Activated CD8-positive, alpha-beta T cell treated with anti-CD3 and anti-CD28 coated beads, Interleukin-2, amount 10 ng/mL, durations not matched to agents 7 days and 5 days (primary cell): ENCODE results near the gene SPATA13. TPM values are rescaled to one million over a fixed set of nuclear protein-coding genes. Genes with fewer than 3 reads are reported as not detected.
A peak's percentile ranks its signal among the peaks of the same experiment; 100 is the strongest.

Source experiments
- ATAC-seq: fragments of 150-1000 bp; cut with Tn5 transposase; one replicate; pipeline ENCODE4 v1.10.0; 2021; ENCODE audit warnings: moderate library complexity
- CTCF ChIA-PET: fragments of 350-600 bp; sonication (Branson Sonifier 250); formaldehyde crosslinking; loops from one replicate; lab custom pipeline; 2021; ENCODE audit warnings: antibody characterized with exemption; lab: Charles Lee
- POLR2A ChIA-PET: fragments of 350-600 bp; sonication (Branson Sonifier 250); formaldehyde crosslinking; loops from one replicate; lab custom pipeline; 2021; ENCODE audit warnings: antibody characterized with exemption; lab: Charles Lee
- DNase-seq: peaks from one replicate; pipeline ENCODE4 v3.0.0-alpha.2; 2020
- H3K27ac Mint-ChIP-seq: one replicate; pipeline ENCODE4 v1.8.0; 2021; ENCODE audit warnings: mild to moderate bottlenecking, mixed read lengths
- H3K27me3 Mint-ChIP-seq: one replicate; pipeline ENCODE4 v1.8.0; 2021; ENCODE audit warnings: low read depth, mixed read lengths
- H3K36me3 Mint-ChIP-seq: one replicate; pipeline ENCODE4 v1.8.0; 2021; ENCODE audit warnings: low read depth, mixed read lengths
- H3K4me1 Mint-ChIP-seq: one replicate; pipeline ENCODE4 v1.8.0; 2021; ENCODE audit warnings: low read depth, mixed read lengths
- H3K4me3 Mint-ChIP-seq: one replicate; pipeline ENCODE4 v1.8.0; 2021; ENCODE audit warnings: mild to moderate bottlenecking, mixed read lengths
- H3K9me3 Mint-ChIP-seq: one replicate; pipeline ENCODE4 v1.8.0; 2022; ENCODE audit warnings: mixed read lengths; ENCODE audit not compliant: insufficient read depth
- total RNA-seq, 2 experiments: library from RNA; stranded (reverse); gene quantifications; one replicate each; pipeline ENCODE4 v1.2.3, GENCODE V29; 2021

The SPATA13 gene
- total RNA-seq, 2 experiments from 2014 or later: 57.4 to 63.2 TPM

DNA sequence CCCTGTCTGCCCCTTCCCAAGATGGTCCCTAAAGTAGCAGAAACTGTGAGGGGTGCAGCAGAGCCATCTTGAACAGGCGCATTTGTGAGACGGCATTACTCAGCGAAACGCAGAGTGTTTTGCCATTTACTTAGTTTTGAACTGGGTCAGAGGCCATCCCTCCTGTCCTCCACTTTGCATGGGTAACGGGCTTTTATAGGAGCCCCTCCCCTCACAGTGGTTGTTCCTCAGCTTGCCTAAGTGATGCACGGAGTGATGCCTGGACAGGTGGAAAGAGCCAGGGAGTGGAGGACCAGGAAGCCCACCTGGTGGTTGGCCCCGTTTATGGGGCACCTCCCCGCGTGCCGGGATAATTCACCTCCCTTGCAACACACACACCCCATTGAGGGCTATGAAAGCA is 80.8 kb downstream of the SPATA13 start:
- H3K27me3 Mint-ChIP-seq: no peaks in the 10 kb centered on the region
- no peak overlapping the region for H3K4me3 Mint-ChIP-seq
- H3K36me3 Mint-ChIP-seq: peaks cover 2% of the 10 kb centered on the region
- CTCF ChIA-PET: interaction anchor here (1.5 kb wide), 1 partner anchor 13 kb away, joined by 3 read pairs; no protein-coding TSS in a partner anchor
- POLR2A ChIA-PET: no interaction called here
- ATAC-seq (no peak), DNase-seq (no peak)
- no peaks in the 10 kb centered on the region for H3K9me3 Mint-ChIP-seq
- no peak overlapping the region for H3K27ac Mint-ChIP-seq
- peaks cover 2% of the 10 kb centered on the region for H3K4me1 Mint-ChIP-seq

DNA sequence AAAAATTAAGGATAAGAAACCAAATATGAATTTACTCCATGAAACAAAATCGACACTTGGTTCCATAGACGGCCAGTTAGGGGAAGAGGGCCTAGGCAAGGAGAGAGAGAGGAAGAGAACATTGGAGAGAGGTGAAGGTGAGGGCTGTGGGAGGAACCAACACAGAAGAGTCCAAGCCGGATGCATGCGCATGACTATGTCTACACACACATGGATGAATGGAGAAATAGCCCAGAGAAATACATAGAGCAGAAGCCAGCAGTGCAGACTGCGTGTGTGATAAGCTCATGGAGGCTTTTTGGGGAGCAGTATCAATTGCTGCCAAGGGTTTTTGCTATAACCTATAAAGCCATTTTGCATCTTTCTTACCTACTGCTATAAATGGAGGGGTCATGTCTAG is 81.6 kb downstream of the SPATA13 start:
- Mint-ChIP-seq H3K27ac (no peak overlapping the region), H3K27me3 (no peaks in the 10 kb centered on the region), H3K4me1 (peaks cover 5% of the 10 kb centered on the region), H3K9me3 (no peaks in the 10 kb centered on the region), H3K36me3 (peaks cover 2% of the 10 kb centered on the region), H3K4me3 (no peak overlapping the region)
- no peak for ATAC-seq
- no peak for DNase-seq
- POLR2A ChIA-PET: no interaction called here
- CTCF ChIA-PET: no interaction called here

DNA sequence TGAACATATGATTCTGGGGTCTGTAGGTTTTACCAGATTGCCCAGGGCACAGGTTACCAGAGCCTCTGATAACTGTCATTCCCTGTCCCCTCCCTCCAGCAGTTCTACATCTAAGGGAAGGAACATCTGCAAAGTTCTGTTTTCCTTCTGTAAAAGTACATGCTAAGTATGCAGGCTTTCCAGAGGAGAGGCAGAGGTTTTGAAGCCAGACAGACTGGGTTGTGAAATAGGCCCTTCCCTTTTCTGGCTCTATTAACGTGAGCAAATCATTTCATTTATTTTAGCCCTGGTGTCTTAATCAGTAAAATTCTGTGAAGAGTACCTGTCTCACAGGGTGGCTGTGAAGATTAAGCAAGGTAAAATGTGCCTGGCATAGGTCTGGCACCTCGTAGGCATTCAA is 82.8 kb downstream of the SPATA13 start:
- Mint-ChIP-seq H3K9me3 (no peaks in the 10 kb centered on the region), H3K4me1 (peaks cover 5% of the 10 kb centered on the region), H3K36me3 (peaks cover 2% of the 10 kb centered on the region), H3K4me3 (no peak overlapping the region), H3K27ac (no peak overlapping the region), H3K27me3 (no peaks in the 10 kb centered on the region)
- ChIA-PET CTCF (interaction anchor here (3.9 kb wide), 1 partner anchor 15 kb away, joined by 16 read pairs; no protein-coding TSS in a partner anchor), POLR2A (no interaction called here)
- DNase-seq: no peak
- no peak for ATAC-seq

- Mint-ChIP-seq H3K9me3 (no peaks in the 10 kb centered on the region), H3K4me1 (peaks cover 12% of the 10 kb centered on the region), H3K27me3 (no peaks in the 10 kb centered on the region), H3K4me3 (no peak overlapping the region), H3K27ac (no peak overlapping the region), H3K36me3 (peaks cover 3% of the 10 kb centered on the region)
- ChIA-PET CTCF (interaction anchor here (3.9 kb wide), 1 partner anchor 16 kb away, joined by 16 read pairs; no protein-coding TSS in a partner anchor), POLR2A (no interaction called here)
- no peak for DNase-seq
- ATAC-seq: no peak
Observed at GRCh38 chr13:24244802-24245201, 84.3 kb downstream of the SPATA13 start.

- Mint-ChIP-seq H3K27ac (no peak overlapping the region), H3K9me3 (no peaks in the 10 kb centered on the region), H3K27me3 (no peaks in the 10 kb centered on the region), H3K36me3 (peaks cover 10% of the 10 kb centered on the region), H3K4me3 (no peak overlapping the region), H3K4me1 (peaks cover 28% of the 10 kb centered on the region)
- ChIA-PET CTCF (interaction anchor here (3.9 kb wide), 1 partner anchor 19 kb away, joined by 16 read pairs; no protein-coding TSS in a partner anchor), POLR2A (interaction anchor here (1.0 kb wide), 1 partner anchor 14 kb away, joined by 3 read pairs; no protein-coding TSS in a partner anchor)
- DNase-seq: no peak
- no peak for ATAC-seq
Observed at GRCh38 chr13:24247016-24247415, 86.5 kb downstream of the SPATA13 start.

DNA sequence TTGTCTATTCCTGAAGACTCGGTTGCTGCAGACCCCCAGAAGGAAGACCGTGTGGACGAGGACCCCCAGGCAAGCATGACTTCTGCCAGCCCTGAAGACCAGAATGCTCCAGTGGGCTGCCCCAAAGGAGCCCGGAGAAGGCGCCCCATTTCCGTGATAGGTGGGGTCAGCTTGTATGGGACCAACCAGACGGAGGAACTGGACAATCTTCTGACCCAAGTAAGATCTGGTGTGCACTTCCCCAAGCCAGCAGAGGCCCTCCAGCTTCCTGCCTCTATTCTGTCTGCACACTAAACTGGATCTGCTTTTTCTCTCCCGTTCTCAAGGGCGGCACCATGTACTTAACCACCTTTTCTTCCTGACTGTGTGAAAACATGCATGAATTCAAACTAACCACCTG is 89.1 kb downstream of the SPATA13 start:
- Mint-ChIP-seq H3K27ac (peak overlapping the region; percentile 58), H3K4me3 (no peak overlapping the region), H3K4me1 (peaks cover 52% of the 10 kb centered on the region), H3K9me3 (no peaks in the 10 kb centered on the region), H3K36me3 (peaks cover 33% of the 10 kb centered on the region), H3K27me3 (no peaks in the 10 kb centered on the region)
- ATAC-seq (no peak), DNase-seq (no peak)
- ChIA-PET CTCF (interaction anchor here (1.4 to 2.5 kb wide), 4 partner anchors 18 to 25 kb away, joined by 3 to 11 read pairs (median 4); no protein-coding TSS in a partner anchor), POLR2A (interaction anchor here (1.0 kb wide), 1 partner anchor 21 kb away, joined by 7 read pairs; no protein-coding TSS in a partner anchor)

GRCh38 chr13:24250376-24251057 is 90.0 kb downstream of the SPATA13 start:
- peaks cover 59% of the 10 kb centered on the region for H3K4me1 Mint-ChIP-seq
- peak overlapping the region; percentile 94 for H3K27ac Mint-ChIP-seq
- ChIA-PET CTCF (interaction anchor here (0.9 to 4.9 kb wide), 11 partner anchors 11 to 292 kb away, joined by 3 to 26 read pairs (median 5); no protein-coding TSS in a partner anchor), POLR2A (interaction anchor here (0.7 to 7.9 kb wide), 6 partner anchors 9 to 46 kb away, joined by 3 to 312 read pairs (median 4); no protein-coding TSS in a partner anchor)
- H3K9me3 Mint-ChIP-seq: no peaks in the 10 kb centered on the region
- no peak for ATAC-seq
- peaks cover 42% of the 10 kb centered on the region for H3K36me3 Mint-ChIP-seq
- H3K27me3 Mint-ChIP-seq: no peaks in the 10 kb centered on the region
- H3K4me3 Mint-ChIP-seq: peak overlapping the region; percentile 87
- no peak for DNase-seq

DNA sequence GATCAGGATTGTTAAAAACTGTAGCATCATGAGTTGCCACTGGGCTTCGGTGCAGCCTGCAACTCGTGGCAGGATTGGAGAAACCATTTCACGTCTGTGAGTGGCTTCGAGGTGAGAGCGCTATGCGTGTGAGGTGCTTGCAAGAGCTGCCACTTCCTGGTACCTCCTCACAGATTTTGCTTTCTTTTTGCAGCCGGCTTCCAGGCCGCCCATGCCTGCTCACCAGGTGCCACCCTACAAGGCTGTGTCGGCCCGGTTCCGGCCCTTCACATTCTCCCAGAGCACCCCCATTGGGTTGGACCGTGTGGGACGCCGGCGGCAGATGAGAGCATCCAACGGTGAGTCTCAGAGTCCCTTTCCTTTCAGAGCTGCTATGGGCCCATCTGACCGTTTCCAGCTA is 91.0 kb downstream of the SPATA13 start:
- Mint-ChIP-seq H3K27ac (peak overlapping the region; percentile 94), H3K27me3 (no peaks in the 10 kb centered on the region), H3K4me1 (peaks cover 66% of the 10 kb centered on the region), H3K4me3 (peak overlapping the region; percentile 87), H3K9me3 (no peaks in the 10 kb centered on the region), H3K36me3 (peaks cover 50% of the 10 kb centered on the region)
- ATAC-seq (peak; percentile 85), DNase-seq (peak; percentile 93)
- ChIA-PET CTCF (interaction anchor here (0.9 to 4.9 kb wide), 10 partner anchors 10 to 291 kb away, joined by 3 to 26 read pairs (median 6); no protein-coding TSS in a partner anchor), POLR2A (interaction anchor here (0.7 to 7.9 kb wide), 11 partner anchors 8 to 262 kb away, joined by 3 to 312 read pairs (median 4); no protein-coding TSS in a partner anchor)

GRCh38 chr13:24252136-24252535 is 91.6 kb downstream of the SPATA13 start:
- ATAC-seq (peak; percentile 15), DNase-seq (peak; percentile 35)
- H3K27me3 Mint-ChIP-seq: no peaks in the 10 kb centered on the region
- peak overlapping the region; percentile 87 for H3K4me3 Mint-ChIP-seq
- peak overlapping the region; percentile 94 for H3K27ac Mint-ChIP-seq
- CTCF ChIA-PET: interaction anchor here (1.0 to 6.2 kb wide), 8 partner anchors 9 to 23 kb away, joined by 4 to 81 read pairs (median 7); no protein-coding TSS in a partner anchor
- H3K36me3 Mint-ChIP-seq: peaks cover 56% of the 10 kb centered on the region
- POLR2A ChIA-PET: interaction anchor here (1.1 to 7.9 kb wide), 4 partner anchors 9 to 28 kb away, joined by 4 to 312 read pairs (median 8); no protein-coding TSS in a partner anchor
- H3K4me1 Mint-ChIP-seq: peaks cover 69% of the 10 kb centered on the region
- no peaks in the 10 kb centered on the region for H3K9me3 Mint-ChIP-seq

DNA sequence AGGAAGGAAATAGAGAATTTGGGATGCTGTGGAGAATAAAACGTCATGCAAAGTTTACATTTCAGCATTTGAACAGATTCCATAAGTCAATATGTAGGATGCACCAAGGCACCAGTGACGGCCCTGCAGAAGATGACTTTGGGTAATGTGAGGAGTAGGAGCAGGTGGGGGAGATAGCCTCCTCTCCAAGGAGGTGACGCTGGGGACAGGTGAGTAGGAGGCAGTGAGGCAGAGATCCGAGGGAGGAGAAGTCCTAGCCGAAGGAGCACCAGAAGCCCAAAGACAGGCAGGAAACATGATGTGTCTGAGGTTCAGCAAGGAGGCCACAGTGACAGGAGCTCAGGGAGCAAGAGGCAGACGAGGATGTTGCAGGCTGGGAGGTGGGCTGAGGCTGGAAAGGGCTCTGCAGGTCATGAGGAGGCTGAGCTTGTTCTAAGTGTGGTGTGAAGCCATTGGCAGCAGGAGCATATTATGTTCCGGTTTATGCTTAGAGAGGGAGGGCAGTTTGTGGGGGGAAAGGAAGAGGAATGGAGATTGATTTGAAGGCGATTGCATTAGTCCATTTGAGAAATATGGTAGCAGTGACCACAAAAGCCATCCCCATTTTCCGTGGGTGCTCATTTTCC is 93.1 kb downstream of the SPATA13 start:
- peak overlapping the region; percentile 87 for H3K4me3 Mint-ChIP-seq
- H3K36me3 Mint-ChIP-seq: peaks cover 64% of the 10 kb centered on the region
- CTCF ChIA-PET: interaction anchor here (1.0 to 6.2 kb wide), 4 partner anchors 14 to 28 kb away, joined by 3 to 81 read pairs (median 16); no protein-coding TSS in a partner anchor
- ATAC-seq (no peak), DNase-seq (peak; percentile 53)
- no peaks in the 10 kb centered on the region for H3K9me3 Mint-ChIP-seq
- H3K27ac Mint-ChIP-seq: peak overlapping the region; percentile 94
- peaks cover 81% of the 10 kb centered on the region for H3K4me1 Mint-ChIP-seq
- H3K27me3 Mint-ChIP-seq: no peaks in the 10 kb centered on the region
- POLR2A ChIA-PET: interaction anchor here (7.9 kb wide), 1 partner anchor 16 kb away, joined by 312 read pairs; no protein-coding TSS in a partner anchor

DNA sequence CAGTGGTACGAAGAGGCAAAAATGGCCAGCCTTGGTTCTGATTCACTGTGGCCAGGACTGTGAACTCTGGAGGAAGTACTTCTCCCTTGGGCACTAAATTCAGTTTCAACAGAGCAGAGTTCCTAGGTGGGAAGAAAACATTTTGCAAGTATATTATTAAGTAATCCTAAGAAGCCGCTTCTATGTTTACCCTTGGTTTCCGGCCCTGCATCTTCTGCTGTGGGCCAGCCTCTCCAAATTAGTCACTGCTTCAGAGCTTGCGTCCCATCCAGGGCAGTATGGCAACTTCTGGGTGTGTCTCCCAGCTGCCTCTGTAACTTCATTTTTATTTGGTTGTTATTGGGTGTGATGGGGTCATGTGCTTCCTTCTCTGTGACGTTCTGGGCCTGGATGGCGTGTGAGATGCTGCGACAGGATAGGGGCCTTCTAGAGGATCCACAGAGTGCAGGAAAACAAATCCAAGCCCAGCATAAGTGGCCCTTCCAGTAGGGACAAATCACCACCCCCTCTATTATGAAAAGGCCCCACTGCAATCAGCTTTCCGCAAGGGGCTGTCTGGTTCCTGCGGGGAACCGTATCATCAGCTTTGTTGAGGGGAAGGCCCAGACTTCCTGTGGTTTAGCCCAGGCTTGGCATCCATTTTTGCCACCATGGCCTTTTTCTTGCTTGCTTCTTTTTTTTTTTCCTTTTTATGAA is 93.8 kb downstream of the SPATA13 start:
- peak; percentile 81 for DNase-seq
- ATAC-seq: peak; percentile 65
- H3K4me3 Mint-ChIP-seq: peak overlapping the region; percentile 87
- ChIA-PET CTCF (interaction anchor here (1.0 to 6.2 kb wide), 5 partner anchors 13 to 29 kb away, joined by 3 to 81 read pairs (median 8); no protein-coding TSS in a partner anchor), POLR2A (interaction anchor here (7.9 kb wide), 1 partner anchor 15 kb away, joined by 312 read pairs; no protein-coding TSS in a partner anchor)
- peaks cover 69% of the 10 kb centered on the region for H3K36me3 Mint-ChIP-seq
- H3K4me1 Mint-ChIP-seq: peaks cover 85% of the 10 kb centered on the region
- no peaks in the 10 kb centered on the region for H3K9me3 Mint-ChIP-seq
- H3K27ac Mint-ChIP-seq: peak overlapping the region; percentile 94
- no peaks in the 10 kb centered on the region for H3K27me3 Mint-ChIP-seq
